HFF-Myc (cell line): Measurements from ENCODE around the gene ANKRD13C.

Experiments used
- DNase-seq: peaks from one replicate; pipeline ENCODE4 v3.0.0-alpha.2; 2011; ENCODE audit warnings: low read depth; ENCODE audit errors: extremely low read depth
- H3K4me3 ChIP-seq: replicated peaks from 2 replicates; pipeline ENCODE4 v1.5.1; 2011; ENCODE audit warnings: low read depth, mild to moderate bottlenecking, control low read depth, low read length
- CTCF ChIP-seq: IDR thresholded peaks from 2 replicates; pipeline ENCODE4 v1.5.1; 2012; ENCODE audit warnings: mild to moderate bottlenecking, low read depth, low read length, control low read depth; ENCODE audit errors: missing control alignments

The ANKRD13C gene

DNA sequence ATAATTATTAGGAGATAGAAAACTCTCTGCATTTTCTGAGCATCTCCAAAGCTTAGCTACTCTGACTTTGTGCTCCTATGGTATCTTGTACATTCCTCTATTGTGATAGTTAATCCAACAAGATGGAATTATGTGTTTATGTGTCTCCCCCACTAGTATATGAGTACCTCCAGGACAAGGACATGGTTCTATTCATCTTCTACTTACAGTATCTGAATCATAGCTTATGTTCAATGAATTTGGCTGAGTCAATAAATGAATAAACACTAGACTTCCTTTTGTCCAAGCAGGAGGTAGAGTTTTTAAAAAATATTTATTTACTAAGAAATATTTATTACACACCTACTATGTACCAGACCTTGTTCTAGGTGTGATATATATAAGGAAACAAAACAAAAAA, 38.1 kb upstream of the ANKRD13C start:
- DNase-seq = no peak
- no peak for TF ChIP-seq CTCF
- H3K4me3 ChIP-seq = no peak overlapping the region

- TF ChIP-seq CTCF = no peak
- DNase-seq = no peak
- H3K4me3 ChIP-seq = no peak overlapping the region
Measured at GRCh38 chr1:70387507-70387906, 33.0 kb upstream of the ANKRD13C start.

DNA sequence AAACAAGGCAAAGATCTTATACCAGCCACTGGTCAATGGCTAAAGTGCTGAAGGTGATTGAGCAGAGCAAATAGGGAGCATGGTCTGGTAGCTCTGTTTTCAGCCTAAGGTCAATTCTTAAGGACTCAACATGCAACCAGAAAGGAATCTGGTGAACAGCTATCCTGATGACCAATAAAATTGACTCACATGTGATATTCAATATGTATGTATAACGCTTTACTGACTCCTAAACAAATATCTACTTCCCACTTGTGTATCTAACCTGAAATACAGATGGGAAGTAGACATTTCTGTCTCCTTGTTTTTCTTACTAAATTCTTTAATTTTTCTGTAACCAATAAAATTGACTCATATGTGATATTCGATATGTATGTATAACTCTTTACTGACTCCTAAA, 31.6 kb upstream of the ANKRD13C start:
- H3K4me3 ChIP-seq = no peak overlapping the region
- no peak for DNase-seq
- no peak for TF ChIP-seq CTCF

GRCh38 chr1:70385477-70385876, 31.0 kb upstream of the ANKRD13C start:
- no peak for TF ChIP-seq CTCF
- no peak for DNase-seq
- no peak overlapping the region for H3K4me3 ChIP-seq

GRCh38 chr1:70384542-70384941, 30.0 kb upstream of the ANKRD13C start:
- no peak for TF ChIP-seq CTCF
- no peak for DNase-seq
- no peak overlapping the region for H3K4me3 ChIP-seq

DNA sequence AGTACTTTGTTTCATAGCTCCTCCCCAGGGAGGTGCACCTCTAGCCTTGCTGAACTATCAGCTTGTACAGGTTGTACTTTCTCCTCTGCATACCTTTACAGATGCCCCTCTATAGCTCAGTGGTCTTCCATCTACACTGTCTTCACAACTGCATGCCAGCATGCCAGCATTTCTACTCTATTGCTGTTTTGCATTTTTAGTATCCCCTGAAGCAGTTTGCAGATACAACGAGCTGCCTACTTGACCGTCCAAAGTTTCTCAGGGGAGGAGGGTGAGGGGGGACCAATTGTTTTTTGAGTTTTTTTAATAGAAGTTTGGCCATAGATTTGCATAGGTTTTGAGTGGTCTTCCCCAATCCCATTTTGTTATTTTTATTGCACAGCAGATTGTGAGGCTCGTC, 29.0 kb upstream of the ANKRD13C start:
- TF ChIP-seq CTCF = no peak
- no peak for DNase-seq

GRCh38 chr1:70382682-70383081, 28.2 kb upstream of the ANKRD13C start:
- TF ChIP-seq CTCF = no peak
- DNase-seq = no peak

More for the DNA sequence above, 29.0 kb upstream of the ANKRD13C start:
- H3K4me3 ChIP-seq = no peak overlapping the region

More at GRCh38 chr1:70382682-70383081, 28.2 kb upstream of the ANKRD13C start:
- H3K4me3 ChIP-seq = no peak overlapping the region
